Urinary bladder (tissue), 4 donors: ENCODE results near the gene CMTM1. TPM values are rescaled to one million over a fixed set of nuclear protein-coding genes. Genes with fewer than 3 reads are reported as not detected.

ENCODE experiments used
- DNase-seq: peaks from one replicate; pipeline ENCODE4 v3.0.0-alpha.2; 2015; ENCODE audit errors: extremely low spot score
- H3K27ac ChIP-seq: one replicate; pipeline ENCODE4 v1.5.1; 2013; ENCODE audit warnings: low read depth, mild to moderate bottlenecking, moderate library complexity
- H3K36me3 ChIP-seq: one replicate; pipeline ENCODE4 v1.6.1; 2013; ENCODE audit warnings: mild to moderate bottlenecking, moderate library complexity; ENCODE audit not compliant: insufficient read depth
- H3K4me1 ChIP-seq: one replicate; pipeline ENCODE4 v1.6.1; 2013; ENCODE audit warnings: mild to moderate bottlenecking, moderate library complexity; ENCODE audit not compliant: insufficient read depth
- H3K4me3 ChIP-seq: one replicate; pipeline ENCODE4 v1.5.1; 2013; ENCODE audit warnings: low read depth, low read length
- WGBS: extraction: QIAGEN DNeasy Blood & Tissue Kit; methylation state at CpG from one replicate; pipeline ENCODE4 v1.1.7; 2013; 5-methylcytosine and 5-hydroxymethylcytosine counted together
- polyA plus RNA-seq: library from polyadenylated mRNA; stranded (reverse); fragments of 200-250 nt; gene quantifications from one replicate; pipeline ENCODE4 v1.2.3, GENCODE V29; 2013
- total RNA-seq: library from RNA; depleted of rRNA; stranded (reverse); fragments of >200 nt; gene quantifications from one replicate; pipeline ENCODE4 v1.2.3, GENCODE V29; 2014
- donor health status: healthy with polysubstance abuse.
- donor health status: healthy.

Gene CMTM1
- total RNA-seq: 3.1 TPM
- 1.1 TPM for polyA plus RNA-seq

GRCh38 chr16:66566051-66566901 lies at the start of gene CMTM1:
TSS of gene CMTM1 (plus strand) at chr16:66566439. CDS start at chr16:66566514, 75 bp downstream.
- 93% methylated on average over 54 of the region's 54 CpGs for WGBS
- DNase-seq: no peak
- Histone ChIP-seq H3K4me3 (no peak within 1 kb of the TSS), H3K36me3 (no peaks in the 10 kb centered on the region), H3K4me1 (no peaks in the 10 kb centered on the region), H3K27ac (no peak within 1 kb of the TSS)

- no peak overlapping the region for H3K4me3 ChIP-seq
- no peaks in the 10 kb centered on the region for H3K36me3 ChIP-seq
- WGBS: 9% methylated on average over 8 of the region's 8 CpGs
- no peak for DNase-seq
- H3K4me1 ChIP-seq: no peaks in the 10 kb centered on the region
- peak overlapping the region; percentile 68 for H3K27ac ChIP-seq
Measured at GRCh38 chr16:66516509-66516807, 49.8 kb upstream of the CMTM1 start.

GRCh38 chr16:66516808-66517585 lies 49.2 kb upstream of the CMTM1 start:
- no peaks in the 10 kb centered on the region for H3K4me1 ChIP-seq
- no peaks in the 10 kb centered on the region for H3K36me3 ChIP-seq
- peak overlapping the region; percentile 96 for H3K27ac ChIP-seq
- no peak overlapping the region for H3K4me3 ChIP-seq
- peak; percentile 91 for DNase-seq
- 21% methylated on average over 15 of the region's 15 CpGs for WGBS

- no peak for DNase-seq
- Histone ChIP-seq H3K4me3 (no peak overlapping the region), H3K36me3 (no peaks in the 10 kb centered on the region), H3K27ac (peak overlapping the region; percentile 96), H3K4me1 (no peaks in the 10 kb centered on the region)
- WGBS: 80% methylated on average over 8 of the region's 8 CpGs
Measured at GRCh38 chr16:66517586-66518263, 48.5 kb upstream of the CMTM1 start.

GRCh38 chr16:66519482-66520373 lies 46.5 kb upstream of the CMTM1 start:
- Histone ChIP-seq H3K4me3 (no peak overlapping the region), H3K4me1 (no peaks in the 10 kb centered on the region), H3K27ac (no peak overlapping the region), H3K36me3 (no peaks in the 10 kb centered on the region)
- 88% methylated on average over 11 of the region's 11 CpGs for WGBS
- DNase-seq: no peak

GRCh38 chr16:66520406-66521170 lies 45.7 kb upstream of the CMTM1 start:
- 83% methylated on average over 14 of the region's 14 CpGs for WGBS
- H3K36me3 ChIP-seq: no peaks in the 10 kb centered on the region
- H3K27ac ChIP-seq: no peak overlapping the region
- DNase-seq: no peak
- H3K4me1 ChIP-seq: no peaks in the 10 kb centered on the region
- H3K4me3 ChIP-seq: no peak overlapping the region

- H3K4me1 ChIP-seq: no peaks in the 10 kb centered on the region
- DNase-seq: no peak
- H3K36me3 ChIP-seq: no peaks in the 10 kb centered on the region
- H3K4me3 ChIP-seq: no peak overlapping the region
- H3K27ac ChIP-seq: no peak overlapping the region
- WGBS: 91% methylated on average over 5 of the region's 5 CpGs
Measured at GRCh38 chr16:66521252-66521713, 45.0 kb upstream of the CMTM1 start.

GRCh38 chr16:66521951-66522771 lies 44.1 kb upstream of the CMTM1 start:
- Histone ChIP-seq H3K27ac (no peak overlapping the region), H3K4me3 (no peak overlapping the region), H3K4me1 (no peaks in the 10 kb centered on the region), H3K36me3 (no peaks in the 10 kb centered on the region)
- WGBS: 72% methylated on average over 17 of the region's 17 CpGs
- no peak for DNase-seq

- Histone ChIP-seq H3K36me3 (no peaks in the 10 kb centered on the region), H3K4me3 (no peak overlapping the region), H3K4me1 (no peaks in the 10 kb centered on the region), H3K27ac (no peak overlapping the region)
- no peak for DNase-seq
- WGBS: 87% methylated on average over 11 of the region's 11 CpGs
Measured at GRCh38 chr16:66522816-66523590, 43.2 kb upstream of the CMTM1 start.

- Histone ChIP-seq H3K27ac (no peak overlapping the region), H3K4me3 (no peak overlapping the region), H3K4me1 (no peaks in the 10 kb centered on the region), H3K36me3 (peaks cover 2% of the 10 kb centered on the region)
- 81% methylated on average over 9 of the region's 9 CpGs for WGBS
- no peak for DNase-seq
Measured at GRCh38 chr16:66523861-66524354, 42.3 kb upstream of the CMTM1 start.

GRCh38 chr16:66524601-66525164 lies 41.6 kb upstream of the CMTM1 start:
- Histone ChIP-seq H3K27ac (no peak overlapping the region), H3K36me3 (peaks cover 2% of the 10 kb centered on the region), H3K4me3 (no peak overlapping the region), H3K4me1 (no peaks in the 10 kb centered on the region)
- WGBS: 73% methylated on average over 6 of the region's 6 CpGs
- DNase-seq: no peak
